ENCODE results near the gene LCN9.

- TF ChIP-seq CTCF (IDR thresholded peaks at IDR 0.05; ENCODE audit: low read depth, low read length) (no peak), EZH2phosphoT487 (IDR thresholded peaks at IDR 0.05; ENCODE audit: low read depth) (no peak)
These were observed 2.7 kb upstream of the LCN9 start for GRCh38 chr9:135660407-135660806.

Measured in OCI-LY3 (cell line).